CMK (cell line): ENCODE measurements around the gene P3R3URF.

Experiments used
- DNase-seq: peaks from one replicate; pipeline ENCODE4 v3.0.0-alpha.2; 2010; ENCODE audit warnings: low read depth

P3R3URF gene

DNA sequence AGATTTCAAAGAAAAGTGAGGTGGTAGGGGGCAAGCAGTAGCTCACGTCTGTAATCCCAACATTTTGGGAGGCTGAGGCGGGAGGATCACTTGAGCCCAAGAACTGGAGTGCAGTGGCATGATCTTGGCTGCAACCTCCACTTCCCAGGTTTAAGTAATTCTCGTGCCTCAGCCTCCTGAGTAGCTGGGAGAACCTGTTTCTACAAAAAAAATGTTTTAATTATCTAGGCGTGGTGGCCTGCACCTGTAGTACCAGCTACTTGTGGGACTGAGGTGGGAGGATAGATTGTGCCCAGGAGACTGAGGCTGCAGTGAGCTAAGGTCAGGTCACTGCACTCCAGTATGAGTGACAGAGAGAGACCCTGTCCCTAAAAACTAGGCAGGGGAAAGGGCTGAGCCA lies 4.0 kb downstream of the P3R3URF start:
- no peak for DNase-seq

DNA sequence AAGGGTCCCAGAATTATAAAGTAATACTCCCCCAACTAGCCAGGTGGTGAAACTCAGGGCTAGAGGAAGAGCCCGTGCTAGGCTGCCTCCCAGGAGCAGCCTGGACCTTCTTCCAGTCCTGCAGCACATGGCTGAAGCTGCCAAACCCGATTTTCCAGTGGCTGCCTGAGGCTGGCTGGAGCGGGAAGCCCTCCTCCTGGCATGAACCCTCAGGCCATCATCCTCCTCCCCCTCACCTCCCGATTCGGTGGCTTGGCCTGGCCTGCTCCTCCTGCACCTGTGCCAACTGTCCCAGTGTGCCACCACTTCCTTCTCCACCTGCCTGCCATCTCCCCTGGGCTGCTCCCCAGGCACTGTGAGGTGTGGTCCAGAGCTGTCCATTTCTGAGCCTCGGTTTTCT lies 4.4 kb downstream of the P3R3URF start:
- DNase-seq = no peak

DNA sequence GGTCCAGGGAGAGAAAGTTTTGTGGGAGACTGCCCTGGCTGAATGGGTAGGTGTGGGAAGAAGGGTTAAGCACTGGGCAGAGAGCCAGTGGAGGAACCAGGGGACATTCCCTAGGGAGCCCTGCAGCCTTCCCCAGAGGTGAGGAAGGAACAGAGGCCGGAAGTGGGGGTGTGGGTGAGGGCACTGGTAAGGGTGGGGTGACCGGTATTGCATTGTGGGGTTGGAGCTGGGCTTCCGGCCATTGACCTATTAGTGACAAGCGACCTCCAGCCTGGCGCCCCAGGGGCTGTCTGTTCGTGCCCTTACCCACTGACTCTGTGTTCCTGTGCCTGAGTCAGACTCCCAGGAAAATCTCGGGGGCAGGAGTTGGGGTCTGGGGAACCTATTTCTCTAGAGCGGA lies 4.9 kb downstream of the P3R3URF start:
- no peak for DNase-seq

DNA sequence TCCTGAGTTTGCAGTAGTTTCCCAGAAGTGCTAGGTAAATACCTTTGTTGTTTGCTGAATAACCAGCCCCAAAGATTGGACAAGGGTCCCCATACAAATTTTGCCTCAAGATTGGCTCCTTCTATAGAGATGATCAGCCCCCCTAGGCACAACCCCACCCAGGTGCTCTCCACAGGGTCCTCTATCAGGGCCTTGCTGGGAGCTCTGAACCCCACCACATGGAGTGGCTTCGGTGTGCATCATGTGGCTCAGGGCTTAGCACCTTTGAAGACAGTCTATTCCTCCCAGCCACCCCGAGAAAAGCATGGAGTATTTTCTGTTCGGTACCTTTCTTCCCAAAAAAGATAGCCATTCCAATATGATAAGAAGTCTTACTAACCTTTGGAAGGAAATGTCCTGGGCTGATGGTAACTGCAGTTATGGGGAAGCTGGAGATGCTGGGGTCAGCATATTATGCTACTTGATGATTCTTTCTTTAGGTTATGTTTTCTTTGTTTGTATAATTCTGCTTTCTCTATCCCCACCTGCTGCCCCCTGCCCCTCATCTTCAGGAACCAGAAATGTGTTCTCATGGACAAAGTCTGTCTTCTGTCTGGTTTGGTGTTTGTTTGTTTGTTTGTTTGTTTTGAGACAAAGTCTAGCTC lies 6.4 kb downstream of the P3R3URF start:
- DNase-seq = no peak

DNA sequence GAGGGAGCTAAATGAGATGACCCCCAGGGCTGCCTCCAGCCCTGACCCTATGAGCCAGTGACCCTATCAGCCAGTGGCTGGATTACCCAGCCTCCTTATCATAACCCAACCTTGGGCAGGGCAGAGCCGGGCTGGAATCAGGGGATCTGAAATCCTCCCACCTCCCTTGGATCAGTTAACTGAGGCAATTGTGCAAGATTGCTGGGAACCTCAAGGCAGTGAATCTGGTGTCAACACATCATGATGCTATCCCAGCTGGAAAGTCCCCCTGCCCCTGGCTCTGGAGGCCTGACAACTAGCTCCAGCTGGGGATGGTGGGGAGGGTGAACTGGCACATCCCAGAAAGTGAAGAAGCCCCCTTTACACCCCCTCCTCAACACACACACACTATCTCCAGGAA lies 7.8 kb downstream of the P3R3URF start:
- DNase-seq = no peak

DNA sequence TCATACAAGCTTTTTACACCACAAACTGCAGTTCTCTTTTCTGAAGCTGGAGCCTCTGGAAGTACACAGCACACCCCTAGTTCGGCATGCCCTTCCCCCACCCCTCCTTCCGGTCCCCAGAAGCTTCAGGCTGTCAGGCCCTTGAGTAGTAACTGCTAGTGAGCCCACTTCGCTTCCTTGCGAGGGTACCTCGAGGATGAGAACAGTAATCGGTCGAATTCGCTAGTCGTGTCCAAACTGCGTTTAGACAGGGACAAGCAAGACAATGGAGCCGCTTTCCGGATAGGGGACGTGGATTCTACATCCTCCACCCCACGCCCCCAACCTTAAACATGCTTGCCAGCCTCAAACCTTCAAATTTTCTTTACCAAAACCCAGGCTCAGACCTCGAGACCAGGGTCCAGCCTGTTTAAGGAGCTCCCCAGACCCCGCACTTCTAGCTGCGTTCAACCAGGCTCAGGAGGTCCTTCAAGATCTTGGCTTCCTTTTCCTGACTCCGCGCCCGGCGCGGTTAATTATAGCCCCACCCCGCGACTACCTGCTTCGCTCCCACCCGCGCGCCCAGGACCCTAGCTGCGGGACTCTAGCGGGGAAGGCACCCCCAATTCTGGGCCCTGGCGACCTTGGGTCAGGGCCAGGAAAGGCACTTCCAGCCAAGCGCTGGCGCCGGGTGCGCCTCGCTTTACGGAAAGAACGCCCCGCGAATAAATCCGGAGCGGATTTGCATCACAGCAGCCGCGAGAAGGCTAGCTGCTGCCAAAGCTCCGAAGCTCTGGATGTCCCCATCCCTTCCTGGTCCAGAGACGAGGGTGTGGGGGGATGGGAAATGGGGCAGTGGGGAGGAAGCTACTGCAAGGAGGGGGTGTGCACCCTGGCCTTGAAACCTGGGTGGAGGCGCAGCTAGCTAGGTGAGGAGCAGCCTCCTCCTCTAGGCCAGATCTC lies 9.5 kb downstream of the P3R3URF start:
- DNase-seq = no peak

DNA sequence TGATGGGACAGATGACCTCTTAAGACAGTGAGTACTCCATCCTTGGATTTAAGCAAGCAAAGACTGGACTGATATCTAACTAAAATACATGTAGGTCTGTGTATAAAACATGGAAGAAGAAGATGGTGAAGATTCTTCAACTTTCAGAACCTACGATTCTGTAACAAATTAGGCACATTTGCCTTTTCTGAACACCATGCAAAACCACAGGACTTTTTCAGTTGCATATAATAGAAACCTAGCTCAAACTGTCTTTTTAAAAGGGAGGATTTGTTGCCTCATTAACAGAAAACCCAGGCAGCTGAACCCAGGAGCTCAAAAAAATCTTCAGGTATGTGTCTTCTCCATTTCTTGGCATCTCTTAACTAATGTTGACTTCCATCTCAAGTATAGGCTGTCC lies 16.1 kb downstream of the P3R3URF start:
- no peak for DNase-seq

DNA sequence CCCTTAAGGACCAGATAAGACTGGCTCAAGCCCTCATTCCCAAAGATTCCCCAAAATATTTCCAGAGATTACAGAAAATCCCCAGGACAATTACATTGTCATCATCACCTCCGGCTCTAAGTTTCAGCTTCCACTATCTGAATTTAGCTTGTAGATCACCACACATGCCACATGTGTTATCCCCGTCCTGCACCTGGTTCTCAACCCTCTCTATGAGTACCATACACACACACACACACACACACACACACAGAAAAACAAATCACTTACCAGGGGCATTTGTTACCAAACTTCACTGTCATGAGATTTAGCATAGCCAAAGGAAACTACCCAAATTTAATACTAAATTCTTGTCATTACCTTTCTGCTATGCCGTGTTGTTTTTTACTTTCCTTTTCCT lies 16.8 kb downstream of the P3R3URF start:
- no peak for DNase-seq

DNA sequence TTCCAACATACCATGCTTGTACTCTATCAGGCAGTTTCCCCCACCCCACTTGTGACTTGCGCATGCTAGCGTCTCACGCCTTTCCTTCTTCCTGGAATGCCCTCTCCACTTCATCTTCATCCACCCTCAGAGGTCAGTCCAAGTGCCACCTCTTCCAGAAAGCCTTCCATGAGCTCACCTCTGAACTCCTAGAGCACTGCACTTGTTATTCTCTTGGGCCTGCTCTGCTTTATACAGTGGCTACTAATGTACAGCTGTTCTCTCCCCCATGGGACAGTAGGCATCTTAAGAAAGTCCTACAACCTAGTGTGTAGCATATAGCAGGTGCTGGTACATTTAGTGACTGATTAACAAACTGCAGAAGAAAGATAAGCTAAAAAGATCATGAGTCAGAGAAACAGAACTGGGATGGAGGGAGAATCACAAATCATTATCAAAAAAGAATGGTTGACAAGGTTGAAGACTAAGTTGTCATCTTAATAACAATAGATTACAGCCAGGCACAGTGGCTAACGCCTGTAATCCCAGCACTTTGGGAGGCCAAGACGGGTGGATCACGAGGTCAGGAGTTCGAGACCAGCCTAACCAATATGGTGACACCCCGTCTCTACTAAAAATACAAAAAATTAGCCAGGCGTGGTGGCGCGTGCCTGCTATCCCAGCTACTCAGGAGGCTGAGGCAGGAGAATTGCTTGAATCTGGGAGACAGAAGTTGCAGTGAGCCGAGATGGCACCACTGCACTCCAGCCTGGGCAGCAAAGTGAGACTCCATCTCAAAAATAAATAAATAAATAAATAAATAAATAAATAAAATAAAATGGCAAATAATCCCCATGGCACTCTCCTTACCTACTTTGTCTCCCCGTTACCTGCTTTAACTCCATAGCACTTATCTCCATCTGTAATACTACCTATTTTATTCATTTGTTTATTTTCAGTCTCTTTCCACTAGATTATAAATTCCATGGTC lies 17.7 kb downstream of the P3R3URF start:
- DNase-seq = no peak

DNA sequence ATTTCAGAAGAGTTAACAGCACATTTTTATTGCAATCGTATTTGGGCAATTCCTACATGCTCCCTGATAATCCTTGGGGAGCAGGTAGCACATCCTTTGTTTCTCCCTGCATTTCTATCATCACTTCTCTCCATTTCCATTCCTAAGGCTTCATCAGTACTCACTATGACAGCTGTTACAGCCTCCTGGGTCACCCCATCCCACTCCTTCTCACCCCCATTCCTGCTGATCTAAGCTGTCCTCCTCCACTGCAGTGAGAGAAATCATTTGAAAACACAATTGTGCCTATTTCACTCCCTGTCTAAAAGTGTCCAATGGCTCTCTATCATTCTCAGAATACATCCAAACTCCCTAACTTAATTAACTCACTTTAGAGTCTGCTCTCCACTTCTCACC lies 18.4 kb downstream of the P3R3URF start:
- no peak for DNase-seq

DNA sequence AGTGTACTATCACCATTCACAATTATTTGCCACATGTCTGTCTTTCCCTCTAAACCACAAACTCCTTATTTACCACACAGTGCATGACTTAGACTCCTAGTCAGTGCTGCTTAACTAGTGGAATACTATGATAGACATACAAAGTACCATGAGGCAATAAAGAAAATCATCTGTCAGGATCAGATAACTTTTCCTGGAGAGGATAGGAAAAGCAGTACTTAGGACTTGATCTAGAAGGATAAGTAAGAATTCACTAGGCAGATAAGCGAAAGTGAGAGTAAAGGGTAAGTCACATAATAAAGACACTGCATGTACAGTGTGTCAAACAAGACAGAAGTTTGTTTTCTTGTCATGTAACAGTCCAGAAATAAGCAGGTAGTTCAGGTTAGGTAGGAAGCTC lies 22.6 kb downstream of the P3R3URF start:
- DNase-seq = no peak

DNA sequence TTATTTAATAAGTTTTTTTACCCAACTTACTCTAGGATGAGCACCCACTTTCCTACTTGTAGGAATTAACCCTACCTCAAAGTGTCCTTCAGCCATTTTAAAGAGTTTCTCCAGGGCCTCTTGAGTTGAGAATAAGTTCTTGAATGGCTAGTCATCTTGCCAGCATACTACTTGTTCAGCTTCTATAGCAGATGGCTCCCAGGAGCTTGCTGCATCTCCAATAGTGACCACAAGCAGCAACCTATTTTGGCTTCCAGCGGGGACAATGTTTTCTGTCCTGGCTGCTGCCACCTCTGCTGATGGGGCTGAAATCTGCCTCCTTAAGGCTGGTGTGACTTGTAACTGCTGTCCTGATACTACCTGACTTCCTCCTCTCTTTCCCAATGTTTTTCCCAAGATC lies 23.1 kb downstream of the P3R3URF start:
- DNase-seq = no peak

DNA sequence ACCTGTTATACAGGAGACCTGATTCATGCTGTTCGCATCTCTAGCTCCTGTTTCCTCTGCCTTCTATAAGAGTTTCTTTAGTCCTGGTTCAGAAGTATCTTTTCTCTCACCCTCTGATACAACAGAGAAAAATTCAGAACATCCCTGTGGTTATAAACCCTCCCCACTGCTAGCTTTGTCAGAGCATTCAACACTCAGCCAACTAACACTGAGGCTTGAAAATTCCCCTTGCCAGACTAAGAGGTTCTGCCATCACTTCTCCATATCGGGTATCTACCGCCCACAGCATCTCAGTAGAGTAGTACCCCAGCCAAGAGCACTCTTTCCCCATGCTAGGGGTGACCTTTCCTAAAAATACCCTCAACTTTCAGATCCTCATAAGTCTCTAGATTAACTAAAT lies 24.3 kb downstream of the P3R3URF start:
- DNase-seq = no peak

DNA sequence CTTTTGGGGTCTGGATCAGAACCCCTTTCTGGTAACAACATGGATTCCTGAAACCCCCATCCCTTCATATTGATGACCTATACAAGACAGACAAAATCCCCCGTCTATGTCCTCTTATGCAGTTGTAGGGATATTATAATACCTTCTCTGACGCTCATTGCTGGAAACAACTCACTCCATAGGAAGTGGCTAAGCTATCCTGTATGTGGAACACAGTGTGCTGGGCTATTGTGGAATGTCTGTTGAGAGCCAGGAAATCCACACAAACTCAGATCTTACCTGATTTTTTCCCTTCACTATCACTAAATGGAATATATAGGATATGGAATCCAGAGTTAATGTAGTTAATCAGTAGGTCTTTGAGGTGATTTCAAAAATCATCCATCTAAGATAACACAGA lies 26.2 kb downstream of the P3R3URF start:
- DNase-seq = no peak

DNA sequence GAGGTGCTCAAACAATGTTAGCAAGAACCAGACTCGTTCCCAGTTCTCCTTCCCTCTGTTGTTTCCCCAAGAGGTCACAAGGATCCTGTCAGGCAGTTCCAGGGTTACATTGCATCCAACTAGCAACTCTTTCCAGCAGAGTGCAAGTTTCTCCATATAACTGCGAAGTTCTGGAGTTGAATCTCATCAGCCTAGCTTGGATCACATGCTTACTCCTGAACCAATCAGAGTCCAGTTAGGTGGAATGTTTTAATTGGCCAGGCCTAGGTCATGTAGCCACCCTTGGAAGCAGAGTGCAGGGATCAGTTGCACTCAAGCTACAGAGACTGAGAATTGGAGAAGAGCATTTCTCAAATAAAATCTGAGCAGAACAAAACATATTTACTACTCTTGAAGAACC lies 28.0 kb downstream of the P3R3URF start:
- DNase-seq = no peak

DNA sequence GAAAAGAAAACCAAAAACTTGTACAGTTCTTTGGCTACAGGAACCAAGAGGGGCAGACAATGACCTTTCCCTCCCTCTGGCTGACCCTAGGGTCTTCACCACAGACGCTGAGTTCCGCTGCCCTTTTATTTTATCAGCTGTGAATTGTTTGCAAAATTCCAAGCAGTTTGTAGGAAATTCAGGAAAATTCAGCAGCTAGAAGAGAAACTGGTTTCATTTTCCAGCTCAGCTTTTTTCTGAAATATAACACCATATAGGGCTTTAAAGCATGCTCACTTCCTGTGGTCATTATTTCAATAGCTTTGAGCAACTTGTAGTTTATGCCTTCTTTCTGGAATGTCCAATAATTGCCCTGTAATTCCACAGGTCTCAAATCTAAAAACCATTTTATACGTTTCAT lies 38.4 kb downstream of the P3R3URF start:
- DNase-seq = no peak

DNA sequence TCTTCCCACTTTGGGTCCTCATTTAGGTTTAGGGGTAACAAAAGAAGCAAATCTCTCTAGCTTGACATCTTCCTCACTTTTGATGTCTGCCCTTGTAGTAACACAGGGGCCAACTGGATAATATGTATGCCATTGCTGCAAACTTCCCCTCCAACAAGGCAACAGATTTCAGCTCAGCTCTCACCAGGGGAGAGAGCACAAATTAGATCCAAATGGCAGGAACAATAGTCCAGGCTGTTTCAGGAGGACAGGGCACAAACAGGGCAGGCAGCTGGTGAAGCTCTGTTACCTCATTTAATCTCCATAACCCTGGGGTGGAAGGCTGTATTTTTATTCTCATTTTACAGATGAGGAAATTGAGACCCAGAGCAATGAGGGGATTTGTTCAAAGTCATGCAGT lies 39.6 kb downstream of the P3R3URF start:
- no peak for DNase-seq

DNA sequence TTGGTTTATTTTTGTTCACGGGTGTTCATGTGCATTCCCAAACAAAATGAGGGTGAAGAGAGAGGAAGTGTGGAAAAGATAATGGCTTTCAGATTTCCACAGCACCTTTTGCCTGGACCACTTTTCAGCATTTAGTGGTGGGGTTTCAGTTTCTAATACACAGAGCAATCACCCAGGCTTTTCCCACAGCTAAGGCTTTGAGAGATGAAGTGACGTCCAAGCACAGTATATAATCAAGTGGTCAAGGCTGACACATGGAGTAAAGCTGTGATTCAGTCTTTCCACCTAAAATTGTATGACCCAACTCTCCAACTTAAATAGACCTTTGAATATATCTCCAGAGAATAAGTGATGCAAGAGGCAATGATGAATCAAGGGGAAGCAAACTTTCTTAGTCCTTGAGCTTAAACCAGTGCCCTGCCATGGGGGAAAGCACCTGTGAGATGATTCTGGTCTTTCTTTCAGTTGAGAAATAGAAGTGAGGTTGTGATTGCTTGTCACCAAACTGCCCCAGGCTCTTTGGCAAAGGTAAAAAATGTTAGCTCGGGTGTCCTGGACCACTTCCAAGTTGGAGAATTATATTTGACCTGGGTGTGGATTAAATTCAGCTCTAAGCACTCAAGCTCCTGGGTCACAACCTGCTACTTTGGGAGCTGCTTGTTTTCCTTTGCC lies 41.5 kb downstream of the P3R3URF start:
- no peak for DNase-seq

DNA sequence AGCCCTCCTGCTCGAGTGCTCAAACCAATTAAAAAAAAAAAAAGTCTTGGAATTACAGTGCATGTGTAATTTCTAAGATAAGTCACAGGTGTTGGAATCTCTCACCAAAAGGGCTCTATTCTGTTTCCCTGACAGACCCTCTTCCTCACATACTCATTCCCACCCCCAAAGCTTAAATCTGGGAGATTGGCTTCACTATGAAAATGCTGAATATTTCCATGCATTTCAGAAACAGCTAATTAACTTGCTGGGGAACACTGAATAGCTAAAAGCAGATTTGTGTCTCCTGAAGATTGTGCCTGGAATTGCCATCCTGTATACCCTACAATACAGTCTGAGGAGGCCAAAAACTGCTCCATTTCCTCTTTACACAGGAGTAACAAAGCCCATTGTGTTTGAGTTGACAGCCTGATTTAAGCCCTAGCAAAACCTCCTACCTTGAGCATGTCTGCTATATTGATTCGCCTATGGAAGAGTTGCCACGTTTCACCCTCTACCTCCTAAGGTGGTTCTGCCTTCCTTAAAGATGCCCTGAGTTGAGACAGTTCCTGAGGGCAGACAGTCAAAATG lies 42.4 kb downstream of the P3R3URF start:
- no peak for DNase-seq

DNA sequence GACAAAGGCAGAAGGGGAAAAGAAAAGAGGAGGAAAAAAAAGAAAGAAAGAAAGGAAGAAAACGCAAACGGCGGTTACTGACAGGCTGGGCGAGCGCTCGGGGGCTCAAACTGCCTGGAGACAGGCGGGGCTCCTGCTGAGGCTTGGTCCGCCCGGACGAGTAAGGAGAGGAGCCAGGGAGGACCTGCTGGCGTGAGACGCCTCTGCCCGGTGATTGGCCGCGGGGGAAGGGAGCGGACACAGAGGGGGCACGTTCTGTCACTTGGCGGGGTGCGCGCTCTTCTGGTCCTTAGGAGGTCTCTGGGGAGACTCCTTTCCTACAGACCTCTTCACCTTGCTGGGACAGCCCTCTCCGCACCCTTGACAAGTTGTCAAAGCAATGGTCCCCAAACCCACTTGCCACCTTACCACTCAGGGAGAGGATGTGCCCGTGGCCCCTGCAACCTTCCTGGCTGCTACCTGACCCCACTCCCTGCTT lies 43.1 kb downstream of the P3R3URF start:
- DNase-seq = no peak

DNA sequence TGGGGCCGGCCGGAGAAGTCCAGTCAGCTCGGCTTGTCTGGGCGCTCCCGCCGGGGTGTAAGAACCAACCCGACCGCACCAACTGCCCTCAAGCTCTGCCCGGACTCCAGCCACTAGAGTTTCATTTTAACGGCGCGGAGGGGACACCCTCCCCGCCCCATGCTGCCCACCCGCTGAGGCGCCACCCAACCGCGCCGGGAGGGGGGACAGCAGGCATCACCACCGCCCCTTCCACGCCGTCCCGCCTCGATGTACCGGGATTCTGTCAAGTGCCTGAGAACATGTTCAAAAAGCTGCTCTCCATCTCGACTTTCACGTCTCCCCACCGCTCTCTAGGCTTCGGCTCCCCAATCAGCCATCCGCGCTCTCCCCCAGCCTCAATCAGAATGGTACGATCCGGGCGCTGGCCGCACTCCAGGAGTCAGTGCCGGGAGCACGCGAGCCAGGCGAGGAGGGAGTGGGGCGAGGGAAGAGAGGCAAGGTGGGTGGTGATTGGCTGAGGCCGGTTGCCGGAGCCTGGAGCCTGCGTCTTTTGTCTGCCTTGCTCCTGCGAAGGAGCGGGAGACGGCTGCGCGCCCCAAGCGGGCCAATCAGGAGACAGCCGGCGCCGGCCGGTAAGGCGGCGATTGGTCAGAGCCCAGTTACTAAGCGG lies 43.6 kb downstream of the P3R3URF start, which contains the start of gene PIK3R3:
PIK3R3 (minus strand) TSS at position 101 of the 652 bp plus-strand sequence. CDS start 677 bp downstream, outside the sequence.
- DNase-seq = peak; percentile 96
